Endodermal cell (in vitro differentiated cells): ENCODE results near the gene PLXNA2. TPM values are rescaled to one million over a fixed set of nuclear protein-coding genes. Genes with fewer than 3 reads are reported as not detected.

Experiments
- DNase-seq: peaks from one replicate; pipeline ENCODE4 v3.0.0-alpha.2; 2017
- H3K27ac ChIP-seq: 2 replicates; pipeline ENCODE4 v1.5.1; 2013; ENCODE audit warnings: mild to moderate bottlenecking, low read depth, low read length, moderate library complexity
- H3K27me3 ChIP-seq: 2 replicates; pipeline ENCODE4 v1.6.1; 2013; ENCODE audit warnings: mild to moderate bottlenecking, low read length, moderate library complexity; ENCODE audit not compliant: insufficient read depth, control insufficient read depth, poor library complexity, severe bottlenecking
- H3K36me3 ChIP-seq: 2 replicates; pipeline ENCODE4 v1.7.0; 2013; ENCODE audit warnings: mild to moderate bottlenecking, low read length, moderate library complexity; ENCODE audit not compliant: control insufficient read depth, insufficient read depth
- H3K4me1 ChIP-seq: one replicate; pipeline ENCODE4 v1.7.0; 2013; ENCODE audit warnings: low read length; ENCODE audit not compliant: control insufficient read depth, insufficient read depth
- H3K4me3 ChIP-seq: 2 replicates; pipeline ENCODE4 v1.5.1; 2013; ENCODE audit warnings: mild to moderate bottlenecking, low read length, moderate library complexity
- H3K9ac ChIP-seq: 2 replicates; pipeline ENCODE4 v1.6.1; 2013; ENCODE audit warnings: mild to moderate bottlenecking, low read length, moderate library complexity; ENCODE audit not compliant: poor library complexity, severe bottlenecking; ENCODE audit errors: extremely low read depth
- H3K9me3 ChIP-seq: 2 replicates; pipeline ENCODE4 v1.6.1; 2013; ENCODE audit warnings: mild to moderate bottlenecking, low read length, moderate library complexity; ENCODE audit not compliant: control insufficient read depth
- H3K27ac Mint-ChIP-seq: 2 replicates; pipeline ENCODE4 v1.8.0; 2020; ENCODE audit warnings: mixed read lengths
- H3K27me3 Mint-ChIP-seq: 2 replicates; pipeline ENCODE4 v1.8.0; 2021; ENCODE audit warnings: mild to moderate bottlenecking, mixed read lengths; ENCODE audit not compliant: insufficient read depth
- H3K36me3 Mint-ChIP-seq: 2 replicates; pipeline ENCODE4 v1.8.0; 2020; ENCODE audit warnings: low read depth, mixed read lengths
- H3K4me1 Mint-ChIP-seq: 2 replicates; pipeline ENCODE4 v1.8.0; 2020; ENCODE audit warnings: mixed read lengths
- H3K4me3 Mint-ChIP-seq: 2 replicates; pipeline ENCODE4 v1.8.0; 2020; ENCODE audit warnings: mild to moderate bottlenecking, moderate library complexity, mixed read lengths
- H3K9me3 Mint-ChIP-seq: 2 replicates; pipeline ENCODE4 v1.8.0; 2020; ENCODE audit warnings: mild to moderate bottlenecking, mixed read lengths
- CTCF ChIP-seq: fragments of 200-600 bp; sonication (generic); conservative IDR thresholded peaks from 2 replicates; pipeline ENCODE4 v1.5.0; 2021; ENCODE audit warnings: antibody characterized with exemption, mild to moderate bottlenecking
- WGBS, 2 experiments: methylation state at CpG; one replicate each; pipeline versions ENCODE4 v1.1.5 to v1.1.7; 2013; ENCODE audit warnings: missing lambda C conversion rate in 2 of 2, mixed read lengths in 1 of 2; ENCODE audit not compliant: insufficient coverage in 1 of 2, insufficient read length in 1 of 2; 5-methylcytosine and 5-hydroxymethylcytosine counted together
- total RNA-seq, 2 donors: library from RNA; stranded (reverse); fragmentation: NEBNext Ultra II Directional in 1 of 2; extraction: Animal tissue kit (Norgen Biotek cat#: 25700) in 1 of 2; gene quantifications; 2 replicates in 1 of 2; 3 replicates in 1 of 2; pipeline ENCODE4 v1.2.1, GENCODE V29; 2021

PLXNA2 gene
- total RNA-seq, 2 donors from 2014 or later = 61.2 to 86.1 TPM

- WGBS, 2 experiments = 98 to 100% methylated on average over 3 of the region's 3 CpGs
Observed at GRCh38 chr1:208146650-208147049, 97.5 kb downstream of the PLXNA2 start.

GRCh38 chr1:208145167-208145566 is 99.0 kb downstream of the PLXNA2 start:
- Histone ChIP-seq H3K4me3 (no peak overlapping the region), H3K4me1 (peaks cover 8% of the 10 kb centered on the region), H3K36me3 (peaks cover 94% of the 10 kb centered on the region), H3K27ac (no peak overlapping the region), H3K9ac (no peak overlapping the region), H3K9me3 (no peaks in the 10 kb centered on the region), H3K27me3 (no peaks in the 10 kb centered on the region)
- Mint-ChIP-seq H3K27me3 (no peaks in the 10 kb centered on the region), H3K27ac (no peak overlapping the region), H3K4me3 (no peak overlapping the region), H3K36me3 (peaks cover 19% of the 10 kb centered on the region), H3K9me3 (no peaks in the 10 kb centered on the region), H3K4me1 (peaks cover 20% of the 10 kb centered on the region)
- TF ChIP-seq CTCF = no peak
- no peak for DNase-seq
- 77 to 100% methylated on average over 1 to 3 of the region's 3 CpGs for WGBS, 2 experiments

More at GRCh38 chr1:208146650-208147049, 97.5 kb downstream of the PLXNA2 start:
- Mint-ChIP-seq H3K4me1 (peaks cover 20% of the 10 kb centered on the region), H3K27ac (no peak overlapping the region), H3K36me3 (peaks cover 10% of the 10 kb centered on the region), H3K4me3 (no peak overlapping the region), H3K9me3 (no peaks in the 10 kb centered on the region), H3K27me3 (no peaks in the 10 kb centered on the region)
- no peak overlapping the region for H3K27ac ChIP-seq
- H3K27me3 ChIP-seq = no peaks in the 10 kb centered on the region
- peaks cover 21% of the 10 kb centered on the region for H3K4me1 ChIP-seq
- H3K36me3 ChIP-seq = peaks cover 90% of the 10 kb centered on the region
- H3K9me3 ChIP-seq = no peaks in the 10 kb centered on the region
- H3K4me3 ChIP-seq = no peak overlapping the region
- no peak overlapping the region for H3K9ac ChIP-seq
- no peak for TF ChIP-seq CTCF
- no peak for DNase-seq

GRCh38 chr1:208142590-208143382 is 101.4 kb downstream of the PLXNA2 start:
- H3K36me3 Mint-ChIP-seq = peaks cover 35% of the 10 kb centered on the region
- TF ChIP-seq CTCF = no peak
- H3K27ac ChIP-seq = no peak overlapping the region
- H3K4me1 Mint-ChIP-seq = peaks cover 20% of the 10 kb centered on the region
- no peak overlapping the region for H3K9ac ChIP-seq
- no peaks in the 10 kb centered on the region for H3K9me3 ChIP-seq
- H3K27me3 ChIP-seq = no peaks in the 10 kb centered on the region
- no peak overlapping the region for H3K27ac Mint-ChIP-seq
- DNase-seq = no peak
- peaks cover 5% of the 10 kb centered on the region for H3K4me1 ChIP-seq
- H3K4me3 ChIP-seq = no peak overlapping the region
- H3K36me3 ChIP-seq = peaks cover 94% of the 10 kb centered on the region
- no peaks in the 10 kb centered on the region for H3K27me3 Mint-ChIP-seq
- H3K4me3 Mint-ChIP-seq = no peak overlapping the region
- no peaks in the 10 kb centered on the region for H3K9me3 Mint-ChIP-seq
- WGBS, 2 experiments = 90 to 92% methylated on average over 4 to 5 of the region's 5 CpGs
